ENCODE results near the gene PCP4L1.

PCP4L1 gene

GRCh38 chr1:161258439-161259344 lies at the start of gene PCP4L1:
Gene PCP4L1 (plus strand): TSS chr1:161258745. CDS start chr1:161258975, 230 bp downstream.
- TF ChIP-seq CTCF (IDR thresholded peaks at IDR 0.05; ENCODE audit: control insufficient read depth, extremely low read depth, insufficient read depth): no peak
- no peak for DNase-seq (ENCODE audit: low read depth)
- H3K4me3 ChIP-seq (ENCODE audit: low read depth, low read length): peak within 1 kb of the TSS; percentile 46

GRCh38 chr1:161209790-161210409 lies 48.6 kb upstream of the PCP4L1 start:
- no peak overlapping the region for H3K4me3 ChIP-seq (ENCODE audit: low read depth, low read length)
- peak; percentile 42 for DNase-seq (ENCODE audit: low read depth)
- TF ChIP-seq CTCF (IDR thresholded peaks at IDR 0.05; ENCODE audit: control insufficient read depth, extremely low read depth, insufficient read depth): peak; percentile 93

- H3K4me3 ChIP-seq (ENCODE audit: low read depth, low read length): no peak overlapping the region
- no peak for DNase-seq (ENCODE audit: low read depth)
- TF ChIP-seq CTCF (IDR thresholded peaks at IDR 0.05; ENCODE audit: control insufficient read depth, extremely low read depth, insufficient read depth): no peak
Measured at GRCh38 chr1:161214369-161214768, 44.2 kb upstream of the PCP4L1 start.

- no peak within 1 kb of the TSS for H3K4me3 ChIP-seq (ENCODE audit: low read depth, low read length)
- TF ChIP-seq CTCF (IDR thresholded peaks at IDR 0.05; ENCODE audit: control insufficient read depth, extremely low read depth, insufficient read depth): no peak
- DNase-seq (ENCODE audit: low read depth): no peak
Measured at GRCh38 chr1:161215076-161215475, 43.5 kb upstream of the PCP4L1 start, which contains the start of gene FCER1G. Gene FCER1G (plus strand): TSS chr1:161215295. CDS start chr1:161215322, 27 bp downstream.

GRCh38 chr1:161216945-161217712 lies 41.4 kb upstream of the PCP4L1 start:
- no peak for DNase-seq (ENCODE audit: low read depth)
- TF ChIP-seq CTCF (IDR thresholded peaks at IDR 0.05; ENCODE audit: control insufficient read depth, extremely low read depth, insufficient read depth): no peak
- H3K4me3 ChIP-seq (ENCODE audit: low read depth, low read length): no peak overlapping the region

GRCh38 chr1:161217831-161218230 lies 40.7 kb upstream of the PCP4L1 start:
- no peak for DNase-seq (ENCODE audit: low read depth)
- no peak overlapping the region for H3K4me3 ChIP-seq (ENCODE audit: low read depth, low read length)
- no peak for TF ChIP-seq CTCF (IDR thresholded peaks at IDR 0.05; ENCODE audit: control insufficient read depth, extremely low read depth, insufficient read depth)

Measured in LNCaP clone FGC (cell line).